ENCODE results near the gene OR7G1. TPM values are rescaled to one million over a fixed set of nuclear protein-coding genes. Genes with fewer than 3 reads are reported as not detected.
"Not testable (repeated sequence)": the region's sequence is repeated elsewhere in the genome, so short reads cannot be mapped to it uniquely, and the experiment has no call there.

OR7G1 gene
- total RNA-seq, 2 experiments from 2014 or later, result not detected

- DNase-seq (no peak), ATAC-seq (no peak)
- intact Hi-C loops (cut with DNase I, micrococcal nuclease), result no loop called here
- ChIA-PET CTCF (no interaction called here), POLR2A (no interaction called here)
- H3K4me3 Mint-ChIP-seq, result no peak overlapping the region
- H3K27me3 Mint-ChIP-seq, result no peaks in the 10 kb centered on the region
- no peaks in the 10 kb centered on the region for H3K9me3 Mint-ChIP-seq (ENCODE audit: low read depth)
- no peaks in the 10 kb centered on the region for H3K4me1 Mint-ChIP-seq
- H3K27ac Mint-ChIP-seq, result no peak overlapping the region
- H3K36me3 Mint-ChIP-seq (ENCODE audit: low read depth), result no peaks in the 10 kb centered on the region
These were observed 38.7 kb downstream of the OR7G1 start for GRCh38 chr19:9076901-9077300.

DNA sequence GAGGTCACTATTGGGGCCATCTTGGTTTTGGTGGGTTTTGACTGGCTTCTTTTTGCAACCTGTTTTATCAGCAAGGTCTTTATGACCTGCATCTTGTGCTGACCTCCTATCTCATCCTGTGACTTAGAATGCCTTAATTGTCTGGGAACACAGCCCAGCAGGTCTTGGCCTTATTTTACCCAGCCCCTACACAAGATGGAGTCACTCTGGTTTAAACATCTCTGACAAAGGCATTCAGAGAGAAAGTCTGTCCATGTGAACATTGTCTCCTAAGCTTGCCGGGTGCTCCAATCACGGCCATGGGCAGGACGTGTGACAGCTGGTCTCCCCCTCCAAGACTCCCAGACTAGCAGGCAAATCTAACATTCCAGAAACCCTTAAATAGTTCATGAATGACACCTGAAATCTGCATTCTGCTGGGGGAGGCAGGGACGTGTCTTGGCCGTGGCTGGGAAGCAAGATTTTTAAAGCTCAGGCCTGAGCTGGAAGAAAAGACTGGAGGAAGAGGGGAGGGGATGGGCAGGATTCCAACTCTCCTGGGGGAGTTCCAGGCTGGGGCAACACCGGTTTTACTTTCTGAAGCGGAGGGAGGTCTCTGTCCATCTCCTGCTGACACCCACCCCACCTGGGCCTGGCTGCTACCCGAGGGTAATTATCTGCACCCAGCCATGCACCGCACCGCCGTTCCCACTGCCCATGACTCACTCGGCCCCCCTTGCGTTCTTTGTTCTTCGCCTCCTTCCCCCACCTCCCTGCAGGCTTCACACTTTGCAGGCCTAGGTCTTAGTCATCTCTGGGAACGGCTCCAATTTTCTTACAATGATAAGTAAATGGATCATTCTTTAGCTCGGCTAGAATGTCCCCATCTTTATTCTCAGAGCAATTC is 40.3 kb downstream of the OR7G1 start:
- Mint-ChIP-seq H3K4me1 (no peaks in the 10 kb centered on the region), H3K27ac (no peak overlapping the region), H3K9me3 (ENCODE audit: low read depth) (no peaks in the 10 kb centered on the region), H3K4me3 (no peak overlapping the region), H3K27me3 (no peaks in the 10 kb centered on the region), H3K36me3 (ENCODE audit: low read depth) (no peaks in the 10 kb centered on the region)
- DNase-seq, result no peak
- intact Hi-C loops (cut with DNase I, micrococcal nuclease), result no loop called here
- CTCF ChIA-PET, result no interaction called here
- no peak for ATAC-seq
- POLR2A ChIA-PET, result no interaction called here

DNA sequence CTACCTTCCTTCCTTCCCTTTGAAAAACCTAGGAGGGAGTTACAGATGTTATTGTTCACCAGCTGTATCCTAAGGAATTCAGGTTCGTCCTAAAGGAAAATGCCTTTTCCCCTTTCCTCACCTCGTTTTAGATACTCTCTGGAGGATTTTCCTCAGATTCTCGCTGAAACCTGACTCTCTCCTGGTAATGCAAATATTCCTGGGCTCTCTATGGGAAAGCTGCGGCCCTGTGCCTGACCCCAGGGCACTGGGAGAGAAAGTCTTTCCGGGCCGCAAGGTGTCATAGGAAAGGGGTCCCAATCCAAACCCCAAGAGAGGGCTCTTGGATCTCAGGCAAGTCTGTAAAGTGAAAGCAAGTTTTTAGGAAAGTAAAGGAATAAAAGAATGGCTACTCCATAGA is 41.8 kb downstream of the OR7G1 start:
- DNase-seq, result no peak
- Mint-ChIP-seq H3K9me3 (ENCODE audit: low read depth) (no peaks in the 10 kb centered on the region), H3K4me3 (no peak overlapping the region), H3K4me1 (no peaks in the 10 kb centered on the region), H3K27ac (no peak overlapping the region), H3K27me3 (no peaks in the 10 kb centered on the region), H3K36me3 (ENCODE audit: low read depth) (no peaks in the 10 kb centered on the region)
- intact Hi-C loops (cut with DNase I, micrococcal nuclease), result no loop called here
- no peak for ATAC-seq
- POLR2A ChIA-PET, result no interaction called here
- CTCF ChIA-PET, result interaction anchor here (0.7 to 1.7 kb wide), 2 partner anchors 10 to 13 kb away, joined by 3 read pairs; no protein-coding TSS in a partner anchor

DNA sequence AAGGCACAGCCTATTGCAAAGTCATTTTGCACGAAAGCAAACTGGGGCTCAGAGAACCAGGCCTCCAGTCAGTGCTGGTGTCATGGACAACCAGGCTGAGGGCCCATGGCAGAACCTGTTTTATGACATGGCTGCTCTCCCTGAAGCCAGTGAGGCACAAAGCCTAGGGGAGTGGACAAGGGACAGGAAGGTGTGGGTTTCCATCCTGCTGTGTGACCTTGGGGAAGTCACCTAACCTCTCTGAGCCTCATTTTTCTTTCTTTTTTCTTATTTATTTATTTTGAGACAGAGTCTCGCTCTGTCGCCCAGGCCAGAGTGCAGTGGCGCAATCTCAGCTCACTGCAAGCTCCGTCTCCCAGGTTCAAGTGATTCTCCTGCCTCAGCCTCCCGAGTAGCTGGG is 43.8 kb downstream of the OR7G1 start:
- H3K36me3 Mint-ChIP-seq (ENCODE audit: low read depth); DNase-seq; intact Hi-C loops (cut with DNase I, micrococcal nuclease); H3K9me3 Mint-ChIP-seq (ENCODE audit: low read depth); CTCF ChIA-PET; H3K27me3 Mint-ChIP-seq; H3K27ac Mint-ChIP-seq; ATAC-seq; H3K4me1 Mint-ChIP-seq; H3K4me3 Mint-ChIP-seq: not testable (repeated sequence)
- POLR2A ChIA-PET, result interaction anchor here (0.6 kb wide), 1 partner anchor 150 kb away, joined by 7 read pairs; no protein-coding TSS in a partner anchor

DNA sequence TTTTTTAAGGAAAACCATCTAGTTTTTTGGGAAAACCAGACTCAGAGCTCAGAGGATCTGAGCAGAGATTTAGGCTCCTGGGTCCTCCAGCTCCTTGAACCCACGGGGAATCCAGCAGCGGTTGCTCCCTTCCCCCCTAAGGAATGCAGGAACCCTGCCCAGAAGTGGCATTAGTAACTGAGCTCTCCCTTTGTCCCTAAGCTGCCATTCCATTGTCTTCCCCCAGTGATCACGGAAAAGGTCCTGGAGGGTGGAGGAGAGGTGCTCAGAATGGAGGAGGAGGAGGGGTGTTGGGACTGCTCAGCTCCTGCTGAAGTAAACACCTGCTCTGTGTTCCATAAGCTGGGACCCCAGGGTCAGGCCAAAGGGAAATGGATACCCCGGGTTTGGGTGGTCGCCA is 45.5 kb downstream of the OR7G1 start:
- DNase-seq (no peak), ATAC-seq (no peak)
- ChIA-PET POLR2A (no interaction called here), CTCF (no interaction called here)
- intact Hi-C loops (cut with DNase I, micrococcal nuclease), result no loop called here
- Mint-ChIP-seq H3K4me3 (no peak overlapping the region), H3K27me3 (no peaks in the 10 kb centered on the region), H3K27ac (no peak overlapping the region), H3K4me1 (no peaks in the 10 kb centered on the region), H3K9me3 (ENCODE audit: low read depth) (no peaks in the 10 kb centered on the region), H3K36me3 (ENCODE audit: low read depth) (no peaks in the 10 kb centered on the region)

DNA sequence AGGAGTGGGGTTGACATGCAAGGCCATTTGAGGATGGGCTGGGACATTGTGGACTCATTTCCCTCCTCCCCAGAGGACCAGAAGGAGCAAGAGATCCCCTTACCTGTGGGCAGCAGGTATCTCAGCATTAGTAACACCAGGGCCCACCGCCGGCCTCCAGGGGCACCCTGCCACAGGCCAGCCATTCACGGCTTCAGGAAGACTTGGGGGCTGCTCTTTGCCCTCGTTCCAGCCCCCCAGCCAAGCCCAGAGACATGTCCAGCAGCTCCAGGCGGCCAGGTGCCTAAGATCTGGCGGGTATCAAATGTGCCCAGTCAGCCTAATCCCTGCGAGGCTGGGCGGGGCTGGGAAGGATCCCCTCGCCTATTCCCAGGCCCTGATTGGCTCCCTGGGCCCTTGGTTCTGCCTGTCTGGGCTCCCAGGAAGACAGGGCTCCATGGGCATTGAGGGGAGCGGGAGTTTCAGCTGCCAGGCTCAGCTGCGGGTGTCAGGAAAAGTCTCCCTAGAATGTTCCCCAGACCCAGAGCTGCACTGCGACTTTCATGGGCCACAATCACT is 50.0 kb downstream of the OR7G1 start:
- H3K27ac Mint-ChIP-seq, result no peak overlapping the region
- ATAC-seq (no peak), DNase-seq (no peak)
- intact Hi-C loops (cut with DNase I, micrococcal nuclease), result no loop called here
- no peaks in the 10 kb centered on the region for H3K27me3 Mint-ChIP-seq
- ChIA-PET CTCF (no interaction called here), POLR2A (no interaction called here)
- H3K4me3 Mint-ChIP-seq, result no peak overlapping the region
- H3K9me3 Mint-ChIP-seq (ENCODE audit: low read depth), result no peaks in the 10 kb centered on the region
- no peaks in the 10 kb centered on the region for H3K36me3 Mint-ChIP-seq (ENCODE audit: low read depth)
- no peaks in the 10 kb centered on the region for H3K4me1 Mint-ChIP-seq

Other genes starting within 250 kb of the OR7G1 start
- not detected for gene MUC16, start 105.4 kb downstream of the OR7G1 start, total RNA-seq
- gene OR1M1, start 28.7 kb downstream of the OR7G1 start, total RNA-seq, result not detected
- gene OR7G2, start 8.3 kb downstream of the OR7G1 start, total RNA-seq, result not detected
- not detected for gene OR7G3, start 11.2 kb upstream of the OR7G1 start, total RNA-seq
- gene ZNF317, start 24.6 kb upstream of the OR7G1 start, total RNA-seq, result 10 to 100 TPM; 39.0 to 39.8 TPM
- under 1 TPM; 0.05 to 0.09 TPM for gene OR7D2, start 63.2 kb upstream of the OR7G1 start, total RNA-seq
- not detected for gene OR7D4, start 103.8 kb upstream of the OR7G1 start, total RNA-seq
- gene OR7E24, start 135.2 kb upstream of the OR7G1 start, total RNA-seq, result not detected
- 1 to 10 TPM; 6.7 to 7.1 TPM for gene ZNF699, start 194.1 kb upstream of the OR7G1 start, total RNA-seq
- 10 to 100 TPM; 11.7 to 13.0 TPM for gene ZNF559, start 208.4 kb upstream of the OR7G1 start, total RNA-seq
- 1 to 10 TPM in 1 of 2 experiments, under 1 TPM in 1; 0.94 to 1.0 TPM for gene ZNF177, start 247.2 kb upstream of the OR7G1 start, total RNA-seq